ENCODE measurements around the gene ARF6. TPM values are rescaled to one million over a fixed set of nuclear protein-coding genes. Genes with fewer than 3 reads are reported as not detected.
"Not testable (repeated sequence)": the region's sequence is repeated elsewhere in the genome, so short reads cannot be mapped to it uniquely, and the experiment has no call there.

The ARF6 gene
- polyA plus RNA-seq, 3 donors: 89.1 to 91.7 (median 89.9) TPM

DNA sequence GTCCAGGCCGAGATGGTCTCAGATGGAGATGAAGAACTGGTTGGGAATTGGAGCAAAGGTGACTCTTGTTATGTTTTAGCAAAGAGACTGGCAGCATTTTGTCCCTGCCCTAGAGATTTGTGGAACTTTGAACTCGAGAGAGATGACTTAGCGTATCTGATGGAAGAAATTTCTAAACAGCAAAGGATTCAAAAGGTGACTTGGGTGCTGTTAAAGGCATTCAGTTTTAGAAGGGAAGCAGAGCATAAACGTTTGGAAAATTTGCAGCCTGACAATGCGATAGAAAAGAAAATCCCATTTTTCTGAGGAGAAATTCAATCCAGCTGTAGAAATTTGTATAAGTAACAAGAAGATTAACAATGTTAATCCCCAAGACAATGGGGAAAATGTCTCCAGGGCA lies 44.0 kb downstream of the ARF6 start:
- DNase-seq (ENCODE audit: low read depth in 3 of 3, low spot score in 2 of 3): not testable (repeated sequence)

DNA sequence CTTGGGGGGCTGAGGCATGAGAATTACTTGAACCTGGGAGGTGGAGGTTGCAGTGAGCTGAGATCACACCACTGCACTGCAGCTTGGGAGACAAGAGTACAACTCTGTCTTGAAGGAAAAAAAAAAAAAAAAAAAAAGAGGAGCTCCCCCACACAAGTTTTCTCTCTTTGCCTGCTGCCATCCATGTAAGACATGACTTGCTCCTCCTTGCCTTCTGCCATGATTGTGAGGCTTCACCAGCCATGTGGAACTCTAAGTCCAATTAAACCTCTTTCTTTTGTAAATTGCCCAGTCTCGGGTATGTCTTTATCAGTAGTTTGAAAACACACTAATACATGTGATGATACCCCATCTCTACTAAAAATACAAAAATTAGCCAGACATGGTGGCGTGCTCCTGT lies 46.3 kb downstream of the ARF6 start:
- DNase-seq (ENCODE audit: low read depth in 3 of 3, low spot score in 2 of 3): not testable (repeated sequence)

DNA sequence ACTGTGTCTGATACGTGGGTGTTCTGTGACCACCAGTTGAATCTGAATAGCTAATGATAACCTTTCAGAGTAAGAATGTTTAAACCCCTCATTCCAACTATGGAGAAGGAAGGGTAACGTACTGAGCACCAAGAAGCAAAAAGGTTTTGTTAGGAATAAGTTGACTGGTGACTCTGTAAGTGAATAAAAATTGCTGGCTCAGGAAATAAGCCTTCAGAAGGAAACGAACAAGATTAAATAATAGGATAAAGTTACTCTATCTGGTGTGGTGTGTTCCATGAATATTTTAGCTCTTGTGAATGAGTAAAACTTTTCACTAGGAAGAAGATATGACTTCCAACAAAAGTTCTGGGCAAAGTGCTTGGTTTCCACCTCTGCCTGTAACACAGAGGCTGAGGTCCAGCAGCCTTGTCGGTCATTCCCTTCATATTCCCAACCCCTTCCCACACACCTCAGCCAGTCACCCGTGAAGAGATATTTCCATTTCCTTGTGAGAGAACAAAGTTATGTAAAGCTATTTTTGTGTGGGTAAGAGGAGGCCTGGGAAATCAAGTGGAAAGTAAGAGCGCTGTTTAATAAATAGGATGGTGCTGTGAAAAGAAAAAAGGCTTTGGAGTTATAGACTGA lies 47.1 kb downstream of the ARF6 start:
- DNase-seq (ENCODE audit: low read depth in 3 of 3, low spot score in 2 of 3): no peak

DNA sequence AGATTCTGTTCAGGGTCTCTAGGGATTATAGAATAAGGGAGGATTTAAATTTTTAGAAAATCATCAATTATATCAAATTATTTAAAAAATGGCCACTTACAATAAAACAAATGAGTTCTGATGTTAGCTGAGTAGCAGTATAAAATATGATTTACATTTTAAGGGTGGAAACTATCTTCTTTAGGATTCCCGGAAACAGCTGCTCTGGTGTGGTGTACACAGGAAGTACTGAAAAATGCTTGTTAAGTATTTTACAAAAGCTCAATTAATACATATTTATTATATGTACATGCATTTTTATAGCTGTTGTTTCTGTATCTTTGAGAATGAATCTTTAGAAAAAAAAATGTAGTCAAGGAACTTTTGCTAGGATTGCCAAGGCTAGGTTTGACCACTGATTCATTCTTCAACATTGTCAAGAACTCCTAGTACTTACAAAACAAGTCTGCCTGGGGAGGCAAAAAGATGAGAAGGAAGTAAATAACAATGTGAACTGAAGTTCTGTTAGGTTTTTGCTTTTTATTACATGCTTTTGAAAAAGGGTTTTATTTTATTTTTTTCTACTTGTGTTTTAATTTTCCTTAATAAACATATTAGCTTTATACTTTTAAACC lies 48.0 kb downstream of the ARF6 start:
- DNase-seq (ENCODE audit: low read depth in 3 of 3, low spot score in 2 of 3): no peak

DNA sequence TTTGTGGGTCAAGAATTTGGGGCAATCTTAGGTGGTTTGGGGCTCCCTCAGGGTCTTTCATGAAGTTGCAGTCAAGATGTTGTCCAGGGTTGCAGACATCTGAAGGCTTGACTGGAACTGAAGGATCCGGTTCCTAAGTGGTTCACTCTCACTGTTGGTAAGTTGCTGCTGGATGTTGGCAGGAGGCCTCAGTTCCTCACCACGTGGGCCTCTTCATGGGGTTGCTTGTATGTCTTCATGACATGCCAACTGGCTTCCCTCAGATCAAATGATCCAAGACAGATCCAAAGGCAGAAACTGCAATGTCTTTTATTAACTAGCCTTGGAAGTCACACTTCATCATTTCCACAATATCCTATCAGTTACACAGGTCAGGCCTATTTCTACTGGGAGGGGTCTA lies 49.2 kb downstream of the ARF6 start:
- no peak for DNase-seq (ENCODE audit: low read depth in 3 of 3, low spot score in 2 of 3)

DNA sequence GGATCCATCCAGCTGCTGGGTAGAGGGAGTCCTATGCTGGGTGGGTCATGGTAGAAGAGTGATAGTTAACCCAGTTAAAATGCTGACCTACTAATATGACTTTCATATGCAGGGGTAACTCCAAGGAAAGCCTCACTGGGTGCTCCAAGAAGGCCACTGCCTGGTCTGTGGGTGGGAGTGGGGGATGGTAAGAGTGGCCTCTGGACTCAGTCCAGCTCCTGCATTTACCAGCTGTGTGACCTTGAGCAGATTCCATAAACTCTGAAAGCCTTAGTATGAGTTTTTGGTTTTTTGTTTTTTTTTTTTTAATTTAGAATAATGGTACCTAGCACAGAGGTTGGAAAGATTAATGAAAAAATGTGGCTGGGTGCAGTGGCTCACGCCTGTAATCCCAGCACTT lies 51.6 kb downstream of the ARF6 start:
- no peak for DNase-seq (ENCODE audit: low read depth in 3 of 3, low spot score in 2 of 3)

DNA sequence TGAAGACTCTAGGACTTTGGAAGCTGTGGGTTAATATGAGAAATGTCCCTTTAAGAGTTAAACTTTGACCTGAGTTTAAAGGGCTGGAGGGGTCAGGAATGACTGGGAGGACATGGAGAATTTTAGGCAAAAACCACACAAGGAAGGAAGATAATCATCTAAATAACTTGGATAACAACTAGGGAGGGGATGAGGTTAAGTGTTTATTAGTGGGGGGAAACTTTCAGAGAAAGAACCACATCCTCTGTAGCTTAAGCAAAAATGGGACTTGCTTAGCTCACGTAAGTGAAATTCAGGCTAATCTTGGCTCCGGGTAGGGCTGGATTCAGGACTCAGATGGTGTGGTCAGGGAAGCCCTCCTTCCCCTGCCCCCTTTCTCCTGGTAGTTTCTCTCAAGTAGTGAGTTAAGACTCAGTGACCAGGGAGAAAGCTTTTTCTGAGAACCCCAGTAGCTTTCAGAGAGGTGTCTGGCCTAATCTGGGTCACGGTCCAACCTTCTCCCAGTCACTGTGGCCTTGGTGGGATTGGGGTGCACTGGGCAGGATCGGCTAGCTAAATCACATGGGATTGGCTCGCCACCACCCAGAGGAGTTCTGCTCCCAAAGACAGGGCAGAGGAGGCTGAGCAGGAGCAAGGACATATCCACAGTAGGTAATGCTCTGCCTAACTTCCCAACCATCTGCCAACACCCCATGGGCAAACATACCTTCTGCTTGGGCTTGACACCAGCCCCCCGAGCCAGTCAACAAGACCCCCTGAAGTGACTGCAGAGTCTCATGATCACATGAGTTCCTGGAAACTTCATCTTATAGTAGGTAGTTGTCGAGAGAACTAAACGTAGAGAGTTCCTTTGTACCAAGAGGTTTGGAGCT lies 52.8 kb downstream of the ARF6 start:
- no peak for DNase-seq (ENCODE audit: low read depth in 3 of 3, low spot score in 2 of 3)

Other genes starting within 250 kb of the ARF6 start
- gene POLE2, start 204.9 kb upstream of the ARF6 start, polyA plus RNA-seq (ENCODE audit: insufficient read length in 3 of 3): 10 to 100 TPM; 14.1 to 15.9 (median 14.9) TPM
- gene KLHDC1, start 200.0 kb upstream of the ARF6 start, polyA plus RNA-seq (ENCODE audit: insufficient read length in 3 of 3): 1 to 10 TPM; 4.7 to 6.5 (median 5.5) TPM
- 100 to 1,000 TPM; 167 to 179 (median 168) TPM for gene KLHDC2, start 124.9 kb upstream of the ARF6 start, polyA plus RNA-seq (ENCODE audit: insufficient read length in 3 of 3)
- 100 to 1,000 TPM in 1 of 3 donors, 10 to 100 TPM in 2; 89.4 to 103 (median 97.9) TPM for gene NEMF, start 40.3 kb upstream of the ARF6 start, polyA plus RNA-seq (ENCODE audit: insufficient read length in 3 of 3)
- 10 to 100 TPM; 10.8 to 13.2 (median 12.9) TPM for gene VCPKMT, start 223.5 kb downstream of the ARF6 start, polyA plus RNA-seq (ENCODE audit: insufficient read length in 3 of 3)

Measured in right renal cortex interstitium (tissue), 3 donors.